Peyer's patch (tissue), 4 donors: ENCODE data around the gene C1orf50. TPM values are rescaled to one million over a fixed set of nuclear protein-coding genes. Genes with fewer than 3 reads are reported as not detected.
A peak's percentile ranks its signal among the peaks of the same experiment; 100 is the strongest.

ENCODE experiments used
- DNase-seq, 3 donors: peaks; one replicate each; pipeline ENCODE4 v3.0.0-alpha.2; 2017 to 2019
- H3K27ac ChIP-seq, 4 donors: fragments of 200-600 bp; sonication (generic); one replicate each; pipeline ENCODE4 v1.5.1; 2016 to 2019
- H3K27me3 ChIP-seq, 2 donors: fragments of 200-600 bp; sonication (generic); one replicate each; pipeline ENCODE4 v1.5.1; 2019
- H3K36me3 ChIP-seq, 3 donors: fragments of 200-600 bp; sonication (generic); one replicate each; pipeline ENCODE4 v1.5.1; 2016 to 2019
- H3K4me1 ChIP-seq, 4 donors: fragments of 200-600 bp; sonication (generic); one replicate each; pipeline ENCODE4 v1.5.1; 2016 to 2019
- H3K4me3 ChIP-seq, 4 donors: fragments of 200-600 bp; sonication (generic); 1 replicate in 3 of 4; 2 replicates in 1 of 4; pipeline ENCODE4 v1.5.1; 2016 to 2019; ENCODE audit warnings: mild to moderate bottlenecking in 1 of 4
- H3K9me3 ChIP-seq, 4 donors: fragments of 200-600 bp; sonication (generic); one replicate each; pipeline ENCODE4 v1.5.1; 2016 to 2019; ENCODE audit warnings: mild to moderate bottlenecking in 1 of 4
- POLR2A ChIP-seq, 2 donors: fragments of 450-650 bp; IDR thresholded peaks; one replicate each; pipeline ENCODE4 v1.5.1; 2017; ENCODE audit warnings: antibody characterized with exemption in 2 of 2, mild to moderate bottlenecking in 2 of 2, moderate library complexity in 2 of 2
- total RNA-seq, 4 donors: library from RNA; depleted of rRNA; stranded (reverse); fragments of >200 nt; gene quantifications; one replicate each; pipeline ENCODE4 v1.1.0, GENCODE V29; 2016
- TF ChIP-seq, protein P1 (sequence below), 6 experiments: fragments of 450-650 bp in 4 of 6; fragments of 200-600 bp in 2 of 6; sonication (generic) in 1 of 6; IDR thresholded peaks; one replicate each; pipeline ENCODE4 v1.5.1; 2017 to 2019; ENCODE audit warnings: antibody characterized with exemption in 6 of 6, mild to moderate bottlenecking in 3 of 6, moderate library complexity in 1 of 6

C1orf50 gene
- total RNA-seq, 4 donors from 2014 or later, result 1.7 to 11.6 (median 4.4) TPM

DNA sequence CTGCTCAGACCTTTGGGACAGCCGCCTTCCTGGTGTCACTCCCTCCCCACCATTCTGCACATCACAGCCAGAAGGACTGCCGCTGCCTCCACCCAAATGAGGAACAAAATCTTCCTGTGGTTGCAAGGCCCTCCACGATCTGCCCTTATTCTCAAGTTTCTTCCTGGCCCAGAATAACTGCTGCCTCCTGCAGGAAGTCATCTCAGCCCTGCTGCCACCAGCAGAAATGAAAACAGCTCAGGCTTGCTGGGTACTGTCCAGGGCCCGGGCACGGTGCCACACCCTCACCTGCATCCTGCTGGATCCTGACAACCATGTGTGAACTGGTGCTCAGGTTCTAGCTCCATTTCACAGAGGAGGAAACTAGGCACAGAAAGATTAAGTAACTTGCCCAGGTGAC is 29.8 kb upstream of the C1orf50 start:
- peaks cover 0 to 17% (median 0%) of the 10 kb centered on the region in 4 donors for H3K4me1 ChIP-seq
- H3K36me3 ChIP-seq, result no peaks in the 10 kb centered on the region
- no peaks in the 10 kb centered on the region for H3K27me3 ChIP-seq
- no peak overlapping the region for H3K4me3 ChIP-seq
- H3K9me3 ChIP-seq, result no peaks in the 10 kb centered on the region
- no peak overlapping the region for H3K27ac ChIP-seq
- TF ChIP-seq, protein P1, sequence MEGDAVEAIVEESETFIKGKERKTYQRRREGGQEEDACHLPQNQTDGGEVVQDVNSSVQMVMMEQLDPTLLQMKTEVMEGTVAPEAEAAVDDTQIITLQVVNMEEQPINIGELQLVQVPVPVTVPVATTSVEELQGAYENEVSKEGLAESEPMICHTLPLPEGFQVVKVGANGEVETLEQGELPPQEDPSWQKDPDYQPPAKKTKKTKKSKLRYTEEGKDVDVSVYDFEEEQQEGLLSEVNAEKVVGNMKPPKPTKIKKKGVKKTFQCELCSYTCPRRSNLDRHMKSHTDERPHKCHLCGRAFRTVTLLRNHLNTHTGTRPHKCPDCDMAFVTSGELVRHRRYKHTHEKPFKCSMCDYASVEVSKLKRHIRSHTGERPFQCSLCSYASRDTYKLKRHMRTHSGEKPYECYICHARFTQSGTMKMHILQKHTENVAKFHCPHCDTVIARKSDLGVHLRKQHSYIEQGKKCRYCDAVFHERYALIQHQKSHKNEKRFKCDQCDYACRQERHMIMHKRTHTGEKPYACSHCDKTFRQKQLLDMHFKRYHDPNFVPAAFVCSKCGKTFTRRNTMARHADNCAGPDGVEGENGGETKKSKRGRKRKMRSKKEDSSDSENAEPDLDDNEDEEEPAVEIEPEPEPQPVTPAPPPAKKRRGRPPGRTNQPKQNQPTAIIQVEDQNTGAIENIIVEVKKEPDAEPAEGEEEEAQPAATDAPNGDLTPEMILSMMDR (IDR thresholded peaks at IDR 0.05), result no peak
- TF ChIP-seq POLR2A (IDR thresholded peaks at IDR 0.05), result no peak
- DNase-seq, result peak; percentile 19 to 66 (median 55)

DNA sequence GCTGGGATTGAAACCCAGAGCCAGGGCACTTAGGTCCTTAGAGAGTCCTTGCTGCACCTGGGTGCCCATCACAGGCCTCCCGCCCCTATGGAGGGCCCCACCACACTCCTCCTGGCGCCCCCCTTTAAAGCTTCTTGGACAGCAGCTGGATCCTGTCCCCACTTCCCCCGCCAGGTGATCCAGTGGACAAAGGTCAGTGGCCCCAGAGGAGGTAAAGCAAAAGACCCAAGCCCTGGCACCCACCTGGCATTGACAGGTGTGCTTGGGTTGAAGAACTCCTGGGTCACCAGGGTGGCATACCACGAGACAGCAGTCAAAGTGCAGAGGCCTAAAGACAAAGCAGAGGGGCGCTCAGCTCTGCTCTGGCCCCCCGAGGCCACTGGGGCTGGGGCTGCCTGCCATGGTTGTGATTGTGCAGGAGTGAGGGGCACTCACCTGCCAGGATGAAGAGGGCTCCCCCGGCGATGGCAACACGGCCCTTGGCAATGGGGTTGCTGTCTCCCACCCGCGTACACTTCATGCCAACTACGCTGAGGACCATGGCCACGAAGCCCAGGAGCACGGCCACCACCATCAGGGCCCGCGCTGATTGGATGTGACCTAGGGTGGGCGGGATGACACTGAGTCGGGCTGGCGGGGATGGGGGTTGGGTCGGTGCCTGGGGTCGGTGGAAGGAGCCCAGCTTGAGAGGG is 28.9 kb upstream of the C1orf50 start:
- Histone ChIP-seq H3K9me3 (no peaks in the 10 kb centered on the region), H3K27me3 (no peaks in the 10 kb centered on the region), H3K27ac (no peak overlapping the region), H3K4me1 (peaks cover 0 to 17% (median 0%) of the 10 kb centered on the region in 4 donors), H3K36me3 (no peaks in the 10 kb centered on the region), H3K4me3 (no peak overlapping the region)
- DNase-seq, result no peak
- TF ChIP-seq POLR2A (IDR thresholded peaks at IDR 0.05), result no peak
- TF ChIP-seq, protein P1 (IDR thresholded peaks at IDR 0.05), result no peak

DNA sequence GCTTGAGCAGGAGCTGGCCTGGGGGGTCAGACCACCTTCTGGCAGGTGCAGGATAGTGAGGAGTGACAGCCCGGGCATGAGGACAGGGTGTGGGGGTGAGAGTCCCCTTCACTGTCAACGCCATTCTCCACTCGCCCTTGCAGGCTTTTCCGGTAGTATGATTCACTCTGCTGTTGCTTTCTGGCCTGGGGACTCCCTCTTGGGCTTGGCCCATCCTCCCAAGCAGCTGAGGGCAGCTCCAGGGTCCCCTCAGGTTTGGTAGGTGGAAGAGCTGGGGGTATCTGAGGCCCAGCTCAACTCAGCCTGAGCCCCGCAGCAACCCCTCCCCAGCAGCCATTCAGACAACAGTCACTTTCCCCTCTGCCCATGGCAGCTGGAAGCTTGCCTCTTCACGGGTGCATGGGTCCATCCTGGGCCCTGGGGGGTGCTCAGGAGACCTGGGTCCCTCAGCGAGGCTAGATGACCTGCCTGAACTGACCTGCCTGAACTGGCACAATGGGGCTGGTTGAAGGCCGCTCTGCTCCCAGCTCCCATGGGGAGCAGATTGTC is 28.3 kb upstream of the C1orf50 start:
- no peak for TF ChIP-seq POLR2A (IDR thresholded peaks at IDR 0.05)
- TF ChIP-seq, protein P1 (IDR thresholded peaks at IDR 0.05), result no peak
- no peaks in the 10 kb centered on the region for H3K27me3 ChIP-seq

DNA sequence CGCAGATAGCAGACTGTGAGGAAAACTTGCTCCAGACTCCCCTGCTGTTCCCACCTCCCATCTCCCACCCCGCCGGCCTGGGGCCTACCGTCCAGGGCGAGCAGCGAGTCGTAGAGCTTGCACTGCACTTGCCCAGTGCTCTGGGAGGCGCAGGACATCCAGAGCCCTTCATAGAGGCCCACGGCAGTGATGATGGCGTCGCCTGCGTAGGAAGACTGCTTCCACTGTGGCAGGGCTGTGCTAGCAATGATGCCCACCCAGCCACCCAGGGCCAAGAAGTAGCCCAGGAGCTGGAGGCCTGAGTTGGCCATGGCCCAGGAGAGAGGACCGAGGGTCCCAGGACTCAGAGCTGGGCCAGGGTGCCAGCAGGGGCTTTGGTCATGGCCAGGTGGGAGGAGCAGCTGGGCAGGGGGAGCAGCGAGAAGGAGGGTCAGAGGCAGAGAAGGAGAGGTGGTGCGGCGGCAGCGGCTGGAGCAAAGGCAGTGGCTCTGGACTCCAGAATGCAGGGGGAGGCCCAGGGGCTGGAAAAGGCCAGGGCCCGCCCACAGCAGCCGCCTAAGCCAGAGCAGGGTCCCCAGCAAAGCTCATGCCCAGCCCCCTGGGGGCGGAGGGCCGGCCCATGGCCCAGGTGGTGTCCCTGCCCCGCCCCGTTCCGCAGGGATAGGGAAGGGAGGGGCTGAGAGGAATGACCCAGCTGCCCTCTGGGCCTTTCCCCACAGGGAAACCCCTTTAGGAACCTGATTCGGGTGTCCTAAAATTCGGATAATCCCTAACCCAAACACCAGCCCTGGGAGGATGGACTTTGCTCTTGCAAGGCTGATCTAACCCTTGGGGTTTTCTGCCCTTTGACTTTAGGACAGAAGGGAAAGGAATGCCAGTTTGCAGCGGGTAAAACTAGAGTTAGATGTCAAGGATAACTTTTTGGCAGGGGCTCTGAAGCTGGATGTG is 27.0 kb upstream of the C1orf50 start, which contains the start of gene CLDN19:
TSS of gene CLDN19 (minus strand) at position 484 of the 948 bp plus-strand sequence. CDS start at position 311, 173 bp downstream.
- Histone ChIP-seq H3K27ac (no peak within 1 kb of the TSS), H3K4me3 (no peak within 1 kb of the TSS)

More for the DNA sequence above, 28.3 kb upstream of the C1orf50 start:
- Histone ChIP-seq H3K4me1 (peaks cover 0 to 17% (median 0%) of the 10 kb centered on the region in 4 donors), H3K27ac (no peak overlapping the region), H3K9me3 (no peaks in the 10 kb centered on the region), H3K36me3 (no peaks in the 10 kb centered on the region), H3K4me3 (no peak overlapping the region)
- DNase-seq, result no peak

More for the DNA sequence above, 27.0 kb upstream of the C1orf50 start, which contains the start of gene CLDN19:
- H3K27me3 ChIP-seq, result no peaks in the 10 kb centered on the region
- no peak for TF ChIP-seq POLR2A (IDR thresholded peaks at IDR 0.05)
- TF ChIP-seq, protein P1 (IDR thresholded peaks at IDR 0.05), result no peak
- no peaks in the 10 kb centered on the region for H3K9me3 ChIP-seq
- no peak for DNase-seq
- H3K36me3 ChIP-seq, result no peaks in the 10 kb centered on the region
- peaks cover 0 to 17% (median 0%) of the 10 kb centered on the region in 4 donors for H3K4me1 ChIP-seq
